GM06990 (cell line): ENCODE data around the gene RSRC1.
"Not testable (repeated sequence)": the region's sequence is repeated elsewhere in the genome, so short reads cannot be mapped to it uniquely, and the experiment has no call there.

Experiments
- DNase-seq: peaks from one replicate; pipeline ENCODE4 v3.0.0-alpha.2; 2011; ENCODE audit not compliant: insufficient read length; ENCODE audit errors: extremely low read depth
- H3K27me3 ChIP-seq: replicated peaks from 2 replicates; pipeline ENCODE4 v1.6.0; 2011; ENCODE audit warnings: low read length; ENCODE audit not compliant: control insufficient read depth, insufficient read depth
- H3K36me3 ChIP-seq: 2 replicates; pipeline ENCODE4 v1.5.1; 2011; ENCODE audit warnings: low read length; ENCODE audit not compliant: control insufficient read depth, insufficient read depth
- H3K4me3 ChIP-seq: replicated peaks from 2 replicates; pipeline ENCODE4 v1.5.1; 2011; ENCODE audit warnings: low read depth, mild to moderate bottlenecking, control low read depth, low read length
- CTCF ChIP-seq: IDR thresholded peaks from 2 replicates; pipeline ENCODE4 v1.5.1; 2011; ENCODE audit warnings: low read length, control low read depth, mild to moderate bottlenecking, inconsistent platforms; ENCODE audit not compliant: insufficient read depth, poor library complexity, severe bottlenecking

The RSRC1 gene

GRCh38 chr3:158297940-158298339 lies 188.1 kb downstream of the RSRC1 start:
- no peak for TF ChIP-seq CTCF

GRCh38 chr3:158308236-158308928 lies 198.5 kb downstream of the RSRC1 start:
- Histone ChIP-seq H3K27me3 (no peaks in the 10 kb centered on the region), H3K4me3 (no peak overlapping the region), H3K36me3 (no peaks in the 10 kb centered on the region)
- TF ChIP-seq CTCF, result no peak
- DNase-seq, result no peak

More at GRCh38 chr3:158297940-158298339, 188.1 kb downstream of the RSRC1 start:
- Histone ChIP-seq H3K27me3 (no peaks in the 10 kb centered on the region), H3K4me3 (no peak overlapping the region), H3K36me3 (no peaks in the 10 kb centered on the region)
- DNase-seq, result no peak

GRCh38 chr3:158312560-158313141 lies 202.8 kb downstream of the RSRC1 start:
- no peaks in the 10 kb centered on the region for H3K36me3 ChIP-seq
- DNase-seq, result no peak
- H3K4me3 ChIP-seq, result no peak overlapping the region
- no peak for TF ChIP-seq CTCF
- H3K27me3 ChIP-seq, result no peaks in the 10 kb centered on the region

- DNase-seq, result no peak
Measured at GRCh38 chr3:158313338-158313927, 203.5 kb downstream of the RSRC1 start.

GRCh38 chr3:158314426-158315357 lies 204.8 kb downstream of the RSRC1 start:
- no peak overlapping the region for H3K4me3 ChIP-seq
- DNase-seq, result peak; percentile 39
- no peaks in the 10 kb centered on the region for H3K36me3 ChIP-seq
- no peaks in the 10 kb centered on the region for H3K27me3 ChIP-seq
- TF ChIP-seq CTCF, result no peak

More at GRCh38 chr3:158313338-158313927, 203.5 kb downstream of the RSRC1 start:
- Histone ChIP-seq H3K4me3 (no peak overlapping the region), H3K27me3 (no peaks in the 10 kb centered on the region), H3K36me3 (no peaks in the 10 kb centered on the region)
- TF ChIP-seq CTCF, result peak; percentile 60

- not testable (repeated sequence) for DNase-seq, H3K27me3 ChIP-seq, H3K36me3 ChIP-seq, H3K4me3 ChIP-seq
Measured at GRCh38 chr3:158329696-158330441, 220.0 kb downstream of the RSRC1 start.
